A172 (cell line): ENCODE results near the gene SMARCA1. TPM values are rescaled to one million over a fixed set of nuclear protein-coding genes. Genes with fewer than 3 reads are reported as not detected.
"Not testable (repeated sequence)": the region's sequence is repeated elsewhere in the genome, so short reads cannot be mapped to it uniquely, and the experiment has no call there.

Experiments
- DNase-seq: peaks from one replicate; pipeline ENCODE4 v3.0.0-alpha.2; 2015; ENCODE audit warnings: low spot score
- total RNA-seq: library from RNA; depleted of rRNA; stranded (reverse); fragments of >200 nt; shearing (Covaris generic); gene quantifications from 2 replicates; pipeline ENCODE4 v1.2.3, GENCODE V29; 2014; rRNA removed

SMARCA1 gene
- total RNA-seq = 26.3 and 28.2 TPM in 2 replicates

- peak; percentile 34 for DNase-seq
Measured at GRCh38 chrX:129523079-129523911, at the start of gene SMARCA1. Gene SMARCA1, minus strand, starts transcription at chrX:129523490. Its CDS starts 120 bp downstream, at chrX:129523370.

- DNase-seq = no peak
Measured at GRCh38 chrX:129572422-129572821, 49.1 kb upstream of the SMARCA1 start.

GRCh38 chrX:129568349-129568748 lies 45.1 kb upstream of the SMARCA1 start:
- no peak for DNase-seq

GRCh38 chrX:129566073-129566472 lies 42.8 kb upstream of the SMARCA1 start:
- DNase-seq = no peak

GRCh38 chrX:129565046-129565650 lies 41.9 kb upstream of the SMARCA1 start:
- no peak for DNase-seq

GRCh38 chrX:129564345-129564744 lies 41.1 kb upstream of the SMARCA1 start:
- DNase-seq = not testable (repeated sequence)

- no peak for DNase-seq
Measured at GRCh38 chrX:129561453-129561852, 38.2 kb upstream of the SMARCA1 start.

GRCh38 chrX:129559783-129560182 lies 36.5 kb upstream of the SMARCA1 start:
- DNase-seq = no peak

- no peak for DNase-seq
Measured at GRCh38 chrX:129557844-129558480, 34.7 kb upstream of the SMARCA1 start.

GRCh38 chrX:129556806-129557315 lies 33.6 kb upstream of the SMARCA1 start:
- no peak for DNase-seq

- DNase-seq = not testable (repeated sequence)
Measured at GRCh38 chrX:129554816-129555215, 31.5 kb upstream of the SMARCA1 start.

GRCh38 chrX:129553619-129554288 lies 30.5 kb upstream of the SMARCA1 start:
- no peak for DNase-seq

GRCh38 chrX:129549124-129549523 lies 25.8 kb upstream of the SMARCA1 start:
- no peak for DNase-seq

GRCh38 chrX:129545408-129545807 lies 22.1 kb upstream of the SMARCA1 start:
- no peak for DNase-seq

- DNase-seq = no peak
Measured at GRCh38 chrX:129544780-129545179, 21.5 kb upstream of the SMARCA1 start.

GRCh38 chrX:129540722-129541184 lies 17.5 kb upstream of the SMARCA1 start:
- no peak for DNase-seq

GRCh38 chrX:129540068-129540653 lies 16.9 kb upstream of the SMARCA1 start, which contains the start of gene OCRL:
Gene OCRL, plus strand, starts transcription at chrX:129540259. Its CDS starts 181 bp downstream, at chrX:129540440.
- peak; percentile 22 for DNase-seq

- DNase-seq = no peak
Measured at GRCh38 chrX:129534816-129535578, 11.7 kb upstream of the SMARCA1 start.

GRCh38 chrX:129531132-129531531 lies 7.8 kb upstream of the SMARCA1 start:
- DNase-seq = no peak

GRCh38 chrX:129530410-129530809 lies 7.1 kb upstream of the SMARCA1 start:
- no peak for DNase-seq
